ENCODE data around the gene OR2T34.
"Not testable (repeated sequence)": the region's sequence is repeated elsewhere in the genome, so short reads cannot be mapped to it uniquely, and the experiment has no call there.

The OR2T34 gene

DNA sequence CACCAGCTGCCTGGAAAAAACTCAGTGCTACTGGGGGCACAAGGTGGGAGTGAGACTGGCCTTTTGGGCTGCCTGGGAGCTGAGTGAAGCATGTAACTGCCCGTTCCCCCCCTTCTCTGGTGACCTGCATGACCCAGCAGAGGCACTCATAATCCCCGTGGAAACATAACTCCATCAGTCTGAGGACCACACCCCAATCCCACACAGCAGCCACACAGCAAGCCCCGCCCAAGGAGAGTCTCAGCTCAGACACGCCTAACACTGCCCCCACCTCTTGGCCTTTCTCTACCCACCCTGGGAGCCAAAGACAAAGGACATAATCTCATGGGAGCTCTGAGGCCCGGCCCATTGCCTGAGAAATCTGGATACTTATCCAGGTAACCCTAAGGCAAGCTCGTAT, 23.5 kb downstream of the OR2T34 start:
- not testable (repeated sequence) for H3K9ac ChIP-seq; H3K4me3 ChIP-seq; H3K27ac ChIP-seq; H3K9me3 ChIP-seq (replicated peaks in 1 of 11); H3K27me3 ChIP-seq; H3K36me3 ChIP-seq; H3K4me1 ChIP-seq; H4K20me1 ChIP-seq; H3K4me2 ChIP-seq

GRCh38 chr1:248547383-248547782, 27.2 kb downstream of the OR2T34 start:
- H3K9ac ChIP-seq; H3K27ac ChIP-seq; H3K9me3 ChIP-seq (replicated peaks in 1 of 11); H3K4me3 ChIP-seq; H3K4me2 ChIP-seq; H3K36me3 ChIP-seq; H3K4me1 ChIP-seq; H4K20me1 ChIP-seq; H3K27me3 ChIP-seq: not testable (repeated sequence)

DNA sequence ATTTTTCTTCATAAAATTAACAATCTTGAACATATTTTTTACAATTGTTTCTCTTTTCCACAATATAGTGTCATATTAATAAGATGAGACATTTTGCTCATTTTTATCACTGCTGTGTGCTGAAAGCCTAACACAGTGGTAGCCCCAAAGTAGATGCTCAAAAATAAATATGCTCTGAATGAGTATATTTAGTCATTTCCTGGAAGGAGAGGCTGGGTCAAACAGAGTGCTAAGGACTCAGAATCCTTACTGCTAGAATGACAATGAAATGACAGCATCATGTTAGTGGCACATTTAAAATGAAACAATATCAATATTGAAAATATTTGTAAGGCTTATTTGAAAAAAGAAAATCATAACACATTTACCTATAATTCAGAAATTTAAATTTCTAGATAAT, 37.1 kb downstream of the OR2T34 start:
- not testable (repeated sequence) for H3K9me3 ChIP-seq (replicated peaks in 1 of 11); H3K9ac ChIP-seq; H3K4me2 ChIP-seq; H3K27ac ChIP-seq; H3K4me1 ChIP-seq; H3K4me3 ChIP-seq; H4K20me1 ChIP-seq; H3K27me3 ChIP-seq; H3K36me3 ChIP-seq

Data from BLaER1 treated with 17β-estradiol and CSF1 and Interleukin-3, amounts not matched to agents 10 nM and 100 nM (cell line).